ENCODE data around the gene IREB2.
"Not testable (repeated sequence)": the region's sequence is repeated elsewhere in the genome, so short reads cannot be mapped to it uniquely, and the experiment has no call there.

The IREB2 gene

GRCh38 chr15:78407608-78408354 lies 30.2 kb upstream of the IREB2 start:
- DNase-seq = no peak

GRCh38 chr15:78408355-78408640 lies 29.7 kb upstream of the IREB2 start:
- no peak for DNase-seq

GRCh38 chr15:78408961-78409360 lies 29.1 kb upstream of the IREB2 start:
- no peak for DNase-seq

- DNase-seq = no peak
Measured at GRCh38 chr15:78411061-78411460, 27.0 kb upstream of the IREB2 start.

- DNase-seq = no peak
Measured at GRCh38 chr15:78414621-78415250, 23.3 kb upstream of the IREB2 start.

- DNase-seq = no peak
Measured at GRCh38 chr15:78415284-78415683, 22.7 kb upstream of the IREB2 start.

GRCh38 chr15:78417754-78418630 lies 20.0 kb upstream of the IREB2 start:
- DNase-seq = no peak

GRCh38 chr15:78418686-78419085 lies 19.3 kb upstream of the IREB2 start:
- no peak for DNase-seq

GRCh38 chr15:78419367-78419766 lies 18.6 kb upstream of the IREB2 start:
- no peak for DNase-seq

GRCh38 chr15:78420220-78420619 lies 17.8 kb upstream of the IREB2 start:
- DNase-seq = no peak

- no peak for DNase-seq
Measured at GRCh38 chr15:78420766-78421165, 17.2 kb upstream of the IREB2 start.

- DNase-seq = no peak
Measured at GRCh38 chr15:78421238-78421965, 16.6 kb upstream of the IREB2 start.

- peak; percentile 13 for DNase-seq
Measured at GRCh38 chr15:78422571-78423340, 15.3 kb upstream of the IREB2 start.

GRCh38 chr15:78424673-78425072 lies 13.3 kb upstream of the IREB2 start:
- no peak for DNase-seq

- no peak for DNase-seq
Measured at GRCh38 chr15:78425643-78426042, 12.4 kb upstream of the IREB2 start.

- DNase-seq = no peak
Measured at GRCh38 chr15:78426300-78426699, 11.7 kb upstream of the IREB2 start.

- no peak for DNase-seq
Measured at GRCh38 chr15:78427953-78428352, 10.1 kb upstream of the IREB2 start.

GRCh38 chr15:78429477-78429876 lies 8.5 kb upstream of the IREB2 start:
- DNase-seq = no peak

GRCh38 chr15:78431955-78432354 lies 6.1 kb upstream of the IREB2 start:
- DNase-seq = no peak

- no peak for DNase-seq
Measured at GRCh38 chr15:78432664-78433063, 5.4 kb upstream of the IREB2 start.

GRCh38 chr15:78434134-78434533 lies 3.9 kb upstream of the IREB2 start:
- no peak for DNase-seq

GRCh38 chr15:78434711-78435110 lies 3.3 kb upstream of the IREB2 start:
- DNase-seq = not testable (repeated sequence)

Data from T1000 (cell line).